ENCODE measurements around the gene POLR2H.

Gene POLR2H

GRCh38 chr3:184372296-184372821 is 10.8 kb downstream of the POLR2H start:
- ATAC-seq, result no peak

- no peak for ATAC-seq
Observed at GRCh38 chr3:184372911-184373310, 11.4 kb downstream of the POLR2H start.

GRCh38 chr3:184373422-184373821 is 11.9 kb downstream of the POLR2H start:
- ATAC-seq, result no peak

- no peak for ATAC-seq
Observed at GRCh38 chr3:184375747-184376461, 14.4 kb downstream of the POLR2H start.

- no peak for ATAC-seq
Observed at GRCh38 chr3:184377374-184377773, 15.9 kb downstream of the POLR2H start.

GRCh38 chr3:184377882-184378445 is 16.5 kb downstream of the POLR2H start, which contains the start of gene THPO:
THPO (minus strand) TSS chr3:184378207; CDS start chr3:184376259, 1,948 bp downstream.
- no peak for ATAC-seq

- no peak for ATAC-seq
Observed at GRCh38 chr3:184378651-184379357, 17.3 kb downstream of the POLR2H start.

GRCh38 chr3:184379358-184380184 is 18.1 kb downstream of the POLR2H start, which contains the start of gene CHRD:
CHRD (plus strand) TSS chr3:184380054; CDS start chr3:184380319, 265 bp downstream.
- no peak for ATAC-seq

- ATAC-seq, result peak; percentile 10 to 15
Observed at GRCh38 chr3:184380185-184380626, 18.7 kb downstream of the POLR2H start.

- ATAC-seq, result peak; percentile 18 to 30
Observed at GRCh38 chr3:184380627-184381260, 19.2 kb downstream of the POLR2H start.

- no peak for ATAC-seq
Observed at GRCh38 chr3:184381261-184382224, 20.0 kb downstream of the POLR2H start.

GRCh38 chr3:184382326-184383032 is 21.0 kb downstream of the POLR2H start:
- ATAC-seq, result no peak

- ATAC-seq, result no peak
Observed at GRCh38 chr3:184383033-184383740, 21.7 kb downstream of the POLR2H start.

GRCh38 chr3:184384342-184384741 is 22.8 kb downstream of the POLR2H start:
- ATAC-seq, result no peak

- no peak for ATAC-seq
Observed at GRCh38 chr3:184384856-184385422, 23.4 kb downstream of the POLR2H start.

- no peak for ATAC-seq
Observed at GRCh38 chr3:184386047-184386806, 24.7 kb downstream of the POLR2H start.

GRCh38 chr3:184387174-184387714 is 25.7 kb downstream of the POLR2H start:
- ATAC-seq, result no peak
